GM21526 (cell line): ENCODE measurements around the gene SCTR.

Experiments
- ATAC-seq: cut with Tn5 transposase; IDR thresholded peaks from one replicate; pipeline ENCODE4 v1.9.1; 2021; ENCODE audit warnings: moderate library complexity; ENCODE audit not compliant: unreplicated experiment, low FRiP score

Gene SCTR

GRCh38 chr2:119489232-119489952, 34.9 kb downstream of the SCTR start:
- no peak for ATAC-seq

GRCh38 chr2:119488245-119489214, 35.8 kb downstream of the SCTR start:
- ATAC-seq = no peak

GRCh38 chr2:119487434-119488244, 36.6 kb downstream of the SCTR start:
- no peak for ATAC-seq

GRCh38 chr2:119486886-119487285, 37.4 kb downstream of the SCTR start:
- ATAC-seq = no peak

- no peak for ATAC-seq
Observed at GRCh38 chr2:119486196-119486827, 38.0 kb downstream of the SCTR start.

GRCh38 chr2:119485336-119486110, 38.8 kb downstream of the SCTR start:
- no peak for ATAC-seq

GRCh38 chr2:119484834-119485233, 39.4 kb downstream of the SCTR start:
- ATAC-seq = no peak

- ATAC-seq = no peak
Observed at GRCh38 chr2:119483896-119484718, 40.2 kb downstream of the SCTR start.

GRCh38 chr2:119483395-119483753, 40.9 kb downstream of the SCTR start:
- ATAC-seq = no peak

GRCh38 chr2:119482481-119483394, 41.5 kb downstream of the SCTR start:
- ATAC-seq = no peak

GRCh38 chr2:119481501-119482455, 42.5 kb downstream of the SCTR start:
- ATAC-seq = no peak

GRCh38 chr2:119480718-119481142, 43.6 kb downstream of the SCTR start:
- no peak for ATAC-seq

- no peak for ATAC-seq
Observed at GRCh38 chr2:119480184-119480583, 44.1 kb downstream of the SCTR start.

- no peak for ATAC-seq
Observed at GRCh38 chr2:119478978-119479295, 45.3 kb downstream of the SCTR start.

GRCh38 chr2:119478188-119478977, 45.9 kb downstream of the SCTR start:
- no peak for ATAC-seq

- ATAC-seq = no peak
Observed at GRCh38 chr2:119477113-119477505, 47.2 kb downstream of the SCTR start.
